Endothelial cell of umbilical vein (primary cell): ENCODE results near the gene LSR.

Source experiments
- CTCF ChIP-seq, 2 donors: IDR thresholded peaks; 1 replicate in 1 of 2; 2 replicates in 1 of 2; pipeline ENCODE4 v1.5.1; 2011; ENCODE audit warnings: low read length in 2 of 2, mild to moderate bottlenecking in 2 of 2, moderate library complexity in 2 of 2, control low read depth in 1 of 2, inconsistent platforms in 1 of 2, low read depth in 1 of 2; ENCODE audit not compliant: insufficient read depth in 1 of 2; ENCODE audit errors: extremely low read depth in 1 of 2
- EZH2 ChIP-seq: IDR thresholded peaks from 2 replicates; pipeline ENCODE4 v1.6.1; 2012; ENCODE audit warnings: borderline replicate concordance, low read depth, mild to moderate bottlenecking, moderate library complexity, low read length, inconsistent platforms; ENCODE audit not compliant: severe bottlenecking
- POLR2AphosphoS5 ChIP-seq: IDR thresholded peaks from 2 replicates; pipeline ENCODE4 v1.6.1; 2012; ENCODE audit warnings: low read depth, mild to moderate bottlenecking, control low read depth, low read length, moderate library complexity; ENCODE audit not compliant: insufficient read depth

GRCh38 chr19:35264268-35265125, 15.7 kb downstream of the LSR start:
- TF ChIP-seq CTCF (IDR thresholded peaks at IDR 0.05; ENCODE audit: extremely low read depth in 1 of 2, insufficient read depth in 1 of 2, low read depth in 1 of 2, low read length in 2 of 2) (no peak), EZH2 (no peak), POLR2AphosphoS5 (no peak)
